Right cardiac atrium (tissue), 5 donors: ENCODE results near the gene PHF14. TPM values are rescaled to one million over a fixed set of nuclear protein-coding genes. Genes with fewer than 3 reads are reported as not detected.
A peak's percentile ranks its signal among the peaks of the same experiment; 100 is the strongest.
"Not testable (repeated sequence)": the region's sequence is repeated elsewhere in the genome, so short reads cannot be mapped to it uniquely, and the experiment has no call there.

Experiments used
- ATAC-seq, 2 donors: fragments of 200-7000 bp; cut with Tn5 transposase; one replicate each; pipeline versions ENCODE4 v1.8.0 to v1.9.1; 2020; ENCODE audit warnings: moderate library complexity in 2 of 2, mild to moderate bottlenecking in 1 of 2
- DNase-seq, 3 donors: peaks; one replicate each; pipeline ENCODE4 v3.0.0-alpha.2; 2020
- H3K27ac ChIP-seq: one replicate; pipeline ENCODE4 v1.5.1; 2013; ENCODE audit warnings: mild to moderate bottlenecking, low read length, control low read depth, moderate library complexity
- H3K27me3 ChIP-seq: one replicate; pipeline ENCODE4 v1.6.1; 2013; ENCODE audit not compliant: control insufficient read depth, insufficient read depth
- H3K4me1 ChIP-seq: one replicate; pipeline ENCODE4 v1.6.1; 2013; ENCODE audit warnings: low read length; ENCODE audit not compliant: control insufficient read depth, insufficient read depth
- H3K4me3 ChIP-seq: one replicate; pipeline ENCODE4 v1.5.1; 2013; ENCODE audit warnings: low read length, control low read depth
- H3K9me3 ChIP-seq: one replicate; pipeline ENCODE4 v1.6.1; 2013; ENCODE audit warnings: low read length; ENCODE audit not compliant: control insufficient read depth
- WGBS: extraction: QIAGEN DNeasy Blood & Tissue Kit; methylation state at CpG from one replicate; pipeline ENCODE4 v1.1.7; 2013; 5-methylcytosine and 5-hydroxymethylcytosine counted together
- intact Hi-C, 4 donors: fragments of 100-400 bp; cut with DNase I; formaldehyde crosslinking; loops; one replicate each; pipeline versions ENCODE4 v1.11.0 to v1.14.0; 2022 to 2023
- polyA plus RNA-seq: library from polyadenylated mRNA; stranded (reverse); fragments of 200-250 nt; gene quantifications from one replicate; pipeline ENCODE4 v1.2.3, GENCODE V29; 2013
- total RNA-seq, 4 donors: library from RNA; stranded (reverse); fragmentation: NEBNext Ultra II Directional; extraction: Animal tissue kit (Norgen Biotek cat#: 25700); gene quantifications; one replicate each; pipeline ENCODE4 v1.2.1, GENCODE V29; 2021
- donor health status: healthy with polysubstance abuse.
- donor health status: DM: no; HTN: yes; CAD: no.
- donor health status: DM: no; HTN: no; CAD: no.
- donor health status: DM: no; HTN: yes; CAD: no; lungs with severe emphysema.
- donor health status: DM: yes; HTN: yes; CAD: no.

Gene PHF14
- total and polyA plus RNA-seq, 5 donors = 9.8 to 17.3 (median 16.9) TPM

- Histone ChIP-seq H3K4me3 (no peak overlapping the region), H3K27ac (no peak overlapping the region), H3K4me1 (no peaks in the 10 kb centered on the region), H3K9me3 (no peaks in the 10 kb centered on the region), H3K27me3 (no peaks in the 10 kb centered on the region)
- DNase-seq (no peak), ATAC-seq (no peak)
- 64% methylated on average over 2 of the region's 2 CpGs for WGBS
- intact Hi-C loops = no loop called here
Observed at GRCh38 chr7:10950494-10950893, 23.2 kb upstream of the PHF14 start.

GRCh38 chr7:10950974-10951578 is 22.6 kb upstream of the PHF14 start:
- H3K27me3 ChIP-seq, ATAC-seq, H3K4me3 ChIP-seq, H3K9me3 ChIP-seq, intact Hi-C loops, DNase-seq, H3K4me1 ChIP-seq, H3K27ac ChIP-seq: not testable (repeated sequence)
- 87% methylated on average over 4 of the region's 4 CpGs for WGBS

GRCh38 chr7:10952588-10952987 is 21.1 kb upstream of the PHF14 start:
- DNase-seq = no peak

GRCh38 chr7:10953078-10953750 is 20.5 kb upstream of the PHF14 start:
- H3K4me1 ChIP-seq, H3K27me3 ChIP-seq, intact Hi-C loops, ATAC-seq, H3K9me3 ChIP-seq, H3K4me3 ChIP-seq, H3K27ac ChIP-seq, DNase-seq: not testable (repeated sequence)
- 78% methylated on average over 4 of the region's 4 CpGs for WGBS

More at GRCh38 chr7:10952588-10952987, 21.1 kb upstream of the PHF14 start:
- intact Hi-C loops = no loop called here
- no peaks in the 10 kb centered on the region for H3K27me3 ChIP-seq
- H3K4me3 ChIP-seq = no peak overlapping the region
- H3K27ac ChIP-seq = no peak overlapping the region
- no peaks in the 10 kb centered on the region for H3K4me1 ChIP-seq
- no peak for ATAC-seq
- H3K9me3 ChIP-seq = no peaks in the 10 kb centered on the region

- H3K27me3 ChIP-seq = no peaks in the 10 kb centered on the region
- DNase-seq (no peak), ATAC-seq (no peak)
- intact Hi-C loops = no loop called here
- no peak overlapping the region for H3K4me3 ChIP-seq
- no peaks in the 10 kb centered on the region for H3K4me1 ChIP-seq
- 85% methylated on average over 4 of the region's 4 CpGs for WGBS
- H3K9me3 ChIP-seq = no peaks in the 10 kb centered on the region
- H3K27ac ChIP-seq = no peak overlapping the region
Observed at GRCh38 chr7:10956528-10956927, 17.1 kb upstream of the PHF14 start.

GRCh38 chr7:10960242-10960641 is 13.4 kb upstream of the PHF14 start:
- ATAC-seq, intact Hi-C loops, H3K9me3 ChIP-seq, DNase-seq, H3K4me1 ChIP-seq, H3K4me3 ChIP-seq, H3K27me3 ChIP-seq, H3K27ac ChIP-seq: not testable (repeated sequence)
- 80% methylated on average over 1 of the region's 1 CpG for WGBS

GRCh38 chr7:10965016-10965415 is 8.7 kb upstream of the PHF14 start:
- H3K4me1 ChIP-seq, DNase-seq, ATAC-seq, H3K9me3 ChIP-seq, H3K27ac ChIP-seq, H3K4me3 ChIP-seq, intact Hi-C loops, H3K27me3 ChIP-seq: not testable (repeated sequence)
- 95% methylated on average over 4 of the region's 4 CpGs for WGBS

GRCh38 chr7:10972174-10972573 is 1.5 kb upstream of the PHF14 start:
- ATAC-seq = no peak
- 97% methylated on average over 5 of the region's 5 CpGs for WGBS
- intact Hi-C loops = no loop called here

GRCh38 chr7:10973942-10974911 is 555 bp downstream of the PHF14 start:
- peak; percentile 38 to 56 for ATAC-seq
- Histone ChIP-seq H3K27ac (peak overlapping the region; percentile 31), H3K4me3 (peak overlapping the region; percentile 99), H3K4me1 (peaks cover 2% of the 10 kb centered on the region), H3K9me3 (no peaks in the 10 kb centered on the region), H3K27me3 (no peaks in the 10 kb centered on the region)
- peak in 2 of 3 donors; percentile 39 to 45 for DNase-seq
- intact Hi-C loops = no loop called here
- under 1% methylated on average over 47 of the region's 47 CpGs for WGBS

More at GRCh38 chr7:10972174-10972573, 1.5 kb upstream of the PHF14 start:
- no peak for DNase-seq
- Histone ChIP-seq H3K4me3 (no peak overlapping the region), H3K27ac (no peak overlapping the region), H3K4me1 (no peaks in the 10 kb centered on the region), H3K9me3 (no peaks in the 10 kb centered on the region), H3K27me3 (no peaks in the 10 kb centered on the region)

GRCh38 chr7:10977113-10977512 is 3.4 kb downstream of the PHF14 start:
- H3K4me3 ChIP-seq = no peak overlapping the region
- ATAC-seq (no peak), DNase-seq (no peak)
- H3K4me1 ChIP-seq = peaks cover 2% of the 10 kb centered on the region
- no peaks in the 10 kb centered on the region for H3K27me3 ChIP-seq
- intact Hi-C loops = no loop called here
- no peaks in the 10 kb centered on the region for H3K9me3 ChIP-seq
- 87% methylated on average over 4 of the region's 4 CpGs for WGBS
- no peak overlapping the region for H3K27ac ChIP-seq

- no peak overlapping the region for H3K27ac ChIP-seq
- ATAC-seq (no peak), DNase-seq (no peak)
- no peaks in the 10 kb centered on the region for H3K27me3 ChIP-seq
- H3K9me3 ChIP-seq = no peaks in the 10 kb centered on the region
- intact Hi-C loops = no loop called here
- 93% methylated on average over 3 of the region's 3 CpGs for WGBS
- peaks cover 2% of the 10 kb centered on the region for H3K4me1 ChIP-seq
- H3K4me3 ChIP-seq = no peak overlapping the region
Observed at GRCh38 chr7:10981317-10981716, 7.6 kb downstream of the PHF14 start.
